ENCODE results near the gene CD48. TPM values are rescaled to one million over a fixed set of nuclear protein-coding genes. Genes with fewer than 3 reads are reported as not detected.

The CD48 gene
- total RNA-seq, 1 experiment from 2014 or later = not detected

DNA sequence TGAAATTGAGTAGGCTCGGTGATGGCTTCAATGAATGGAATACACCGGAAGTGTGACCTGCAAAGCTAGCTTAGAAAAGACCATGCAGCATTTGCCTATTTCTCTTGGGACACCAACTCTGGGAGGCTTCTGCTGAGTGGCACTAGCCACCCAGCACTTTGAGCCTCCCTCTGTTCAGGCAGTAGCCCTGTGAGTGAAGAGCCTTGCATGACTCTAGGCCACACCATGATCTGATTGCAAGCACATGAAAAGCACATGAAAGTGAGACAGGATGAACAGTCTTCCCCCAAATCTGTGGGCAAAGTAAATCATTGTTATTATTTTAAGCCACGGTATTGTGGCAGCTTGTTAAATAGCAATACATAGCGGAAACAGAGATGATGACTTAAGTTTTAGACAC, 2.8 kb downstream of the CD48 start:
- no TSS peak for BruUV-seq (replicated peaks)
- no peaks in the 10 kb centered on the region for H3K36me3 ChIP-seq (ENCODE audit: insufficient read depth, low read length, poor library complexity, severe bottlenecking)
- peaks cover 37% of the 10 kb centered on the region for H3K27me3 ChIP-seq (replicated peaks; ENCODE audit: insufficient read depth, low read depth, low read length, poor library complexity)
- H3K9me3 ChIP-seq (ENCODE audit: low read depth, low read length, poor library complexity, severe bottlenecking) = no peaks in the 10 kb centered on the region
- no peaks in the 10 kb centered on the region for H3K4me1 ChIP-seq (ENCODE audit: insufficient read depth, low read length, poor library complexity, severe bottlenecking)
- CTCF ChIA-PET = no interaction called here
- DNase-seq (ENCODE audit: low spot score) = no peak
- no peak overlapping the region for H3K4me3 ChIP-seq (ENCODE audit: low read depth, low read length, poor library complexity, severe bottlenecking)
- POLR2A ChIA-PET (ENCODE audit: low non-redundant PET) = no interaction called here
- no peak for TF ChIP-seq CTCF (conservative IDR thresholded peaks at IDR 0.05; ENCODE audit: low read depth, low read length)
- no peak for TF ChIP-seq EZH2 (IDR thresholded peaks at IDR 0.05; ENCODE audit: borderline replicate concordance, low read depth, low read length, poor library complexity, severe bottlenecking)
- no peak overlapping the region for H3K27ac ChIP-seq (ENCODE audit: low read depth, low read length, poor library complexity, severe bottlenecking)
- intact Hi-C loops (cut with micrococcal nuclease; ENCODE audit: unreplicated experiment) = no loop called here

DNA sequence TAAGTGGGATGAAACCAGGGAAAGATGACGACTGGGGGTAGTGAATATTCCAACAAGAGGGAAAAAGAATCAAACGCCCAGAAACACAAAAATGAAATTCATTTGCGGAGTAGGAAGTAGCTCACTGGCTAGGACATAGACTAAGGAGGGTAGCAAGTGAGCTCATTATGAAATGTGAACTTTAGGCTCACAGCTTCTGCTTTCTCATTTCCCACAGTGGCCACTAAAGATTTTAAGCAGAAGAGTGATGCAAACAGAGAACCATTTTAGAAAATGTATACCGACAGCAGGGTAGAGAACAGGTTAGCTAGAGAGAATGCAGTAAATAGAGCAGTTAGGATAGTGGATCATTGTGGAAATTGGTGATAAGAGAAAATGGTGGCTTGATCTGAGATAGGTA, 3.5 kb downstream of the CD48 start:
- ChIA-PET POLR2A (ENCODE audit: low non-redundant PET) (no interaction called here), CTCF (no interaction called here)
- TF ChIP-seq EZH2 (IDR thresholded peaks at IDR 0.05; ENCODE audit: borderline replicate concordance, low read depth, low read length, poor library complexity, severe bottlenecking) (no peak), CTCF (conservative IDR thresholded peaks at IDR 0.05; ENCODE audit: low read depth, low read length) (no peak)
- Histone ChIP-seq H3K27me3 (replicated peaks; ENCODE audit: insufficient read depth, low read depth, low read length, poor library complexity) (peaks cover 33% of the 10 kb centered on the region), H3K36me3 (ENCODE audit: insufficient read depth, low read length, poor library complexity, severe bottlenecking) (no peaks in the 10 kb centered on the region), H3K27ac (ENCODE audit: low read depth, low read length, poor library complexity, severe bottlenecking) (no peak overlapping the region), H3K4me3 (ENCODE audit: low read depth, low read length, poor library complexity, severe bottlenecking) (no peak overlapping the region), H3K4me1 (ENCODE audit: insufficient read depth, low read length, poor library complexity, severe bottlenecking) (no peaks in the 10 kb centered on the region), H3K9me3 (ENCODE audit: low read depth, low read length, poor library complexity, severe bottlenecking) (no peaks in the 10 kb centered on the region)
- DNase-seq (ENCODE audit: low spot score) = no peak
- intact Hi-C loops (cut with micrococcal nuclease; ENCODE audit: unreplicated experiment) = no loop called here
- BruUV-seq (replicated peaks) = no TSS peak

- H3K4me3 ChIP-seq (ENCODE audit: low read depth, low read length, poor library complexity, severe bottlenecking) = no peak overlapping the region
- intact Hi-C loops (cut with micrococcal nuclease; ENCODE audit: unreplicated experiment) = no loop called here
- H3K27me3 ChIP-seq (replicated peaks; ENCODE audit: insufficient read depth, low read depth, low read length, poor library complexity) = peaks cover 33% of the 10 kb centered on the region
- ChIA-PET CTCF (no interaction called here), POLR2A (ENCODE audit: low non-redundant PET) (no interaction called here)
- no TSS peak for BruUV-seq (replicated peaks)
- H3K9me3 ChIP-seq (ENCODE audit: low read depth, low read length, poor library complexity, severe bottlenecking) = no peaks in the 10 kb centered on the region
- no peak overlapping the region for H3K27ac ChIP-seq (ENCODE audit: low read depth, low read length, poor library complexity, severe bottlenecking)
- H3K4me1 ChIP-seq (ENCODE audit: insufficient read depth, low read length, poor library complexity, severe bottlenecking) = no peaks in the 10 kb centered on the region
- no peak for DNase-seq (ENCODE audit: low spot score)
- H3K36me3 ChIP-seq (ENCODE audit: insufficient read depth, low read length, poor library complexity, severe bottlenecking) = no peaks in the 10 kb centered on the region
- no peak for TF ChIP-seq EZH2 (IDR thresholded peaks at IDR 0.05; ENCODE audit: borderline replicate concordance, low read depth, low read length, poor library complexity, severe bottlenecking)
- no peak for TF ChIP-seq CTCF (conservative IDR thresholded peaks at IDR 0.05; ENCODE audit: low read depth, low read length)
These were observed 4.2 kb downstream of the CD48 start for GRCh38 chr1:160707236-160708064.
